GM12878 (cell line): ENCODE measurements around the gene FOXO1. TPM values are rescaled to one million over a fixed set of nuclear protein-coding genes. Genes with fewer than 3 reads are reported as not detected.

ENCODE experiments used
- ATAC-seq: fragments of 200-7000 bp; cut with Tn5 transposase; 3 replicates; pipeline ENCODE4 v1.9.1; 2020; ENCODE audit warnings: mild to moderate bottlenecking, moderate library complexity
- BruUV-seq: library from RNA; stranded (reverse); fragments of 400-500 nt; replicated peaks from 2 replicates; lab custom pipeline; 2021; lab: Mats Ljungman, UMichigan
- CTCF ChIA-PET: fragments of 300-600 bp; sonication (Branson Sonifier 250); formaldehyde crosslinking; extraction: SDS; loops from one replicate; lab custom pipeline; 2021; ENCODE audit warnings: inconsistent platforms; lab: Yijun Ruan, JAX
- POLR2A ChIA-PET: fragments of 350-600 bp; formaldehyde crosslinking; extraction: SDS; loops from one replicate; lab custom pipeline; 2021; ENCODE audit warnings: inconsistent platforms; lab: Charles Lee
- RAD21 ChIA-PET: fragments of 300-600 bp; sonication (Branson Sonifier 250); formaldehyde crosslinking; loops from one replicate; lab custom pipeline; 2023; ENCODE audit warnings: antibody characterized with exemption; ENCODE audit not compliant: unreplicated experiment; lab: Charles Lee
- SMC1A ChIA-PET: fragments of 300-600 bp; sonication (Branson Sonifier 250); formaldehyde crosslinking; loops from one replicate; lab custom pipeline; 2023; ENCODE audit not compliant: unreplicated experiment, uncharacterized antibody; lab: Charles Lee
- DNase-seq: peaks from one replicate; pipeline ENCODE4 v3.0.0-alpha.2; 2011; ENCODE audit warnings: low read depth, low spot score
- FAIRE-seq: peaks from 3 replicates; lab custom pipeline; 2011; peaks lifted over from hg19 to GRCh38; lab: Jason Lieb, UNC
- H2AFZ ChIP-seq: 2 replicates; pipeline ENCODE4 v1.6.0; 2011; ENCODE audit warnings: low read depth, low read length, control low read depth; ENCODE audit not compliant: control insufficient read depth
- H3K27ac ChIP-seq: 2 replicates; pipeline ENCODE4 v1.5.1; 2011; ENCODE audit warnings: control low read depth; ENCODE audit not compliant: control insufficient read depth, insufficient read depth
- H3K27me3 ChIP-seq, 2 experiments: replicated peaks in 1 of 2; 2 replicates each; pipeline versions ENCODE4 v1.6.0 to v1.6.1; 2011; ENCODE audit warnings: low read length in 1 of 2; ENCODE audit not compliant: control insufficient read depth in 2 of 2, insufficient read depth in 2 of 2
- H3K36me3 ChIP-seq, 2 experiments: 2 replicates each; pipeline ENCODE4 v1.5.1; 2011; ENCODE audit warnings: low read length in 1 of 2; ENCODE audit not compliant: control insufficient read depth in 2 of 2, insufficient read depth in 2 of 2
- H3K4me1 ChIP-seq: 2 replicates; pipeline ENCODE4 v1.6.1; 2011; ENCODE audit warnings: mild to moderate bottlenecking, low read length, moderate library complexity, mixed read lengths; ENCODE audit not compliant: control insufficient read depth, insufficient read depth
- H3K4me2 ChIP-seq: 2 replicates; pipeline ENCODE4 v1.6.0; 2011; ENCODE audit warnings: control low read depth; ENCODE audit not compliant: control insufficient read depth, insufficient read depth
- H3K4me3 ChIP-seq: fragments of 200-600 bp; sonication (generic); 2 replicates; pipeline ENCODE4 v1.5.1; 2016
- H3K79me2 ChIP-seq: 2 replicates; pipeline ENCODE4 v1.6.0; 2011; ENCODE audit warnings: low read length; ENCODE audit not compliant: control insufficient read depth, insufficient read depth
- H3K9ac ChIP-seq: 2 replicates; pipeline ENCODE4 v1.8.0; 2011; ENCODE audit warnings: low read length, control low read depth, mixed read lengths; ENCODE audit not compliant: control insufficient read depth, insufficient read depth
- H3K9me3 ChIP-seq: replicated peaks from 3 replicates; pipeline ENCODE4 v1.5.1; 2011; ENCODE audit warnings: mild to moderate bottlenecking, low read length; ENCODE audit not compliant: control insufficient read depth, insufficient read depth
- H4K20me1 ChIP-seq: 2 replicates; pipeline ENCODE4 v1.6.0; 2011; ENCODE audit not compliant: control insufficient read depth, insufficient read depth
- ATF7 ChIP-seq: fragments of 450-650 bp; IDR thresholded peaks from 2 replicates; pipeline ENCODE4 v1.6.1; 2016; ENCODE audit warnings: low read depth, mild to moderate bottlenecking
- CBX3 ChIP-seq: fragments of 200-600 bp; sonication (generic); IDR thresholded peaks from 2 replicates; pipeline ENCODE4 v1.6.1; 2016; ENCODE audit warnings: low read depth, borderline replicate concordance
- CHD2 ChIP-seq: IDR thresholded peaks from 2 replicates; pipeline ENCODE4 v1.6.1; 2011; ENCODE audit warnings: low read depth, low read length, improper control_type of control experiment, borderline replicate concordance
- CHD4 ChIP-seq: fragments of 200-600 bp; sonication (generic); IDR thresholded peaks from 2 replicates; pipeline ENCODE4 v1.6.1; 2016; ENCODE audit warnings: mild to moderate bottlenecking
- CTCF ChIP-seq, 3 experiments: IDR thresholded peaks in 2 of 3; conservative IDR thresholded peaks in 1 of 3; 2 replicates each; pipeline ENCODE4 v1.5.1; 2011; ENCODE audit warnings: low read depth in 3 of 3, low read length in 3 of 3, mild to moderate bottlenecking in 3 of 3, control low read depth in 2 of 3, moderate library complexity in 2 of 3, inconsistent platforms in 1 of 3, mixed read lengths in 1 of 3; ENCODE audit not compliant: control insufficient read depth in 2 of 3, insufficient read depth in 1 of 3; ENCODE audit errors: extremely low read depth in 1 of 3
- ESRRA ChIP-seq: IDR thresholded peaks from 2 replicates; pipeline ENCODE4 v1.6.1; 2012; ENCODE audit warnings: mild to moderate bottlenecking, low read length, improper control_type of control experiment
- EZH2 ChIP-seq: IDR thresholded peaks from 2 replicates; pipeline ENCODE4 v1.6.1; 2012; ENCODE audit warnings: low read depth, mild to moderate bottlenecking, control low read depth, inconsistent platforms, low read length, borderline replicate concordance; ENCODE audit not compliant: control insufficient read depth
- HDAC2 ChIP-seq: fragments of 200-600 bp; sonication (generic); IDR thresholded peaks from 2 replicates; pipeline ENCODE4 v1.6.1; 2017
- IRF5 ChIP-seq: fragments of 450-650 bp; IDR thresholded peaks from 2 replicates; pipeline ENCODE4 v1.6.1; 2017; ENCODE audit warnings: borderline replicate concordance
- NFXL1 ChIP-seq: fragments of 450-650 bp; IDR thresholded peaks from 2 replicates; pipeline ENCODE4 v1.6.1; 2017; ENCODE audit warnings: antibody characterized with exemption, mild to moderate bottlenecking, borderline replicate concordance
- SIX5 ChIP-seq: IDR thresholded peaks from 2 replicates; pipeline ENCODE4 v1.6.1; 2011; ENCODE audit warnings: mild to moderate bottlenecking, low read depth, low read length, moderate library complexity; ENCODE audit not compliant: severe bottlenecking
- SMAD5 ChIP-seq: IDR thresholded peaks from 2 replicates; pipeline ENCODE4 v1.6.1; 2016; ENCODE audit warnings: antibody characterized with exemption, low read depth
- WGBS: methylation state at CpG from one replicate; pipeline ENCODE4 v1.1.6; 2016; ENCODE audit warnings: low lambda C conversion rate; ENCODE audit not compliant: insufficient replicate concordance, insufficient coverage; ENCODE audit errors: missing lambda C conversion rate; 5-methylcytosine and 5-hydroxymethylcytosine counted together
- in situ Hi-C: fragments of 300-500 bp; cut with MboI; formaldehyde crosslinking; loops from 9 replicates; pipeline ENCODE4 v1.14.3; 2018; ENCODE audit warnings: mixed read lengths
- intact Hi-C: fragments of 100-400 bp; cut with micrococcal nuclease; formaldehyde crosslinking; loops from one replicate; pipeline ENCODE4 v1.14.2; 2022; ENCODE audit not compliant: unreplicated experiment
- polyA plus RNA-seq, 11 experiments: library from polyadenylated mRNA; depleted of rRNA in 4 of 11; unstranded in 6 of 11; stranded (reverse) in 5 of 11; fragments of >200 nt; fragmentation: Nextera tagmentation in 4 of 11; fragmentation: Illumina TruSeq in 1 of 11; extraction: Ambion mirVana in 4 of 11; extraction: Trizol in 1 of 11; gene quantifications; 1 replicate in 1 of 11; 2 replicates in 10 of 11; pipeline versions ENCODE4 v1.2.1 to v1.2.3, GENCODE V29; 2011 to 2016; ENCODE audit warnings: inconsistent platforms in 2 of 11, missing spikeins in 2 of 11, low read depth in 1 of 11
- total RNA-seq, 4 experiments: library from RNA; depleted of rRNA in 3 of 4; stranded (reverse); fragments of >200 nt in 3 of 4; fragmentation: Illumina TruSeq in 1 of 4; extraction: Trizol in 1 of 4; gene quantifications; 2 replicates each; pipeline versions ENCODE4 v1.2.1 to v1.2.3, GENCODE V29; 2013 to 2021

The FOXO1 gene
- total and polyA plus RNA-seq, 10 of the 15 experiments (the other 5 are each of a cell fraction or from before 2014, with no cell fraction given): 0.58 to 8.3 (median 0.88) TPM

- in situ Hi-C loops: no loop called here
- intact Hi-C loops: no loop called here
- peaks cover 5% of the 10 kb centered on the region for H3K79me2 ChIP-seq
- TF ChIP-seq SIX5: no peak
- no peak for TF ChIP-seq ESRRA
- no peak for TF ChIP-seq CBX3
- no peak for TF ChIP-seq SMAD5
- TF ChIP-seq CHD4: no peak
- no peak for TF ChIP-seq ATF7
- TF ChIP-seq CHD2: no peak
- TF ChIP-seq HDAC2: no peak
- TF ChIP-seq CTCF (IDR thresholded peaks at IDR 0.05 in 2 of 3, conservative IDR thresholded peaks at IDR 0.05 in 1 of 3; ENCODE audit: control insufficient read depth in 2 of 3, extremely low read depth in 1 of 3, insufficient read depth in 1 of 3, low read depth in 3 of 3, low read length in 3 of 3): no peak
- TF ChIP-seq EZH2: no peak
- TF ChIP-seq NFXL1: no peak
- TF ChIP-seq IRF5: no peak
- H3K4me3 ChIP-seq: no peak overlapping the region
- H4K20me1 ChIP-seq: 0 out of 2 replicates have a peak, but pooled peaks cover 4% of the 10 kb centered on the region
- POLR2A ChIA-PET: no interaction called here
- no peaks in the 10 kb centered on the region for H3K4me1 ChIP-seq
- ATAC-seq (no peak), FAIRE-seq (no peak), DNase-seq (no peak)
- H3K9me3 ChIP-seq: peaks cover 11% of the 10 kb centered on the region; the same call in 2 of the 3 replicates
- BruUV-seq: no TSS peak
- H3K27me3 ChIP-seq: no peaks in the 10 kb centered on the region
- no peaks in the 10 kb centered on the region; a peak in 1 of 4 replicates for H3K36me3 ChIP-seq
- H3K9ac ChIP-seq: no peak overlapping the region
- H2AFZ ChIP-seq: no peak overlapping the region
- RAD21 ChIA-PET: no interaction called here
- no peak overlapping the region for H3K4me2 ChIP-seq
- WGBS: 100% methylated on average over 2 of the region's 2 CpGs
- H3K27ac ChIP-seq: no peak overlapping the region
- CTCF ChIA-PET: no interaction called here
- SMC1A ChIA-PET: interaction anchor here (1.3 kb wide), 1 partner anchor 55 kb away, joined by 5 read pairs; no protein-coding TSS in a partner anchor
Measured at GRCh38 chr13:40579535-40579934, 86.9 kb downstream of the FOXO1 start.
